HG02623 (cell line): ENCODE measurements around the gene C17orf50.

Source experiments
- ATAC-seq: cut with Tn5 transposase; IDR thresholded peaks from one replicate; pipeline ENCODE4 v1.9.1; 2021; ENCODE audit warnings: moderate library complexity; ENCODE audit not compliant: unreplicated experiment

C17orf50 gene

DNA sequence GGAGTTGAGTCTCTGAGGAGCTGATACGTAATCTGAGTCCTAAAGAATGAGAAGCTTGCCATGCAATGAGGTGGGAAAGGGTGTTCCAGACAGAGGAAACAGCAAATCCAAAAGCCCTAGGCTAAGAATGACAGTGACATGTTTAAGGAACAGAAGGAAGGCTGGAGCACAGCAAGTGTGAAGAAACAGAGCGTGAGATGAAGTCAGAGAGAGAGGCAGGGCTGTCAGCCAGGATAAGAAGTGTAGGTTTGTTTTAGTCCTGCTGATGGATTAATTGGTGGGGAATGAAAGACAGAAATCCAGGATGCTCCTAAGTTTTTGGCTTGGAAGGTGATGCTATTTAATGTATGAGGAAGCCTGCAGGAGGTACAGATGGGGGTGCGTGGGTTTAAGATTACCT, 20.3 kb downstream of the C17orf50 start:
- ATAC-seq: no peak

DNA sequence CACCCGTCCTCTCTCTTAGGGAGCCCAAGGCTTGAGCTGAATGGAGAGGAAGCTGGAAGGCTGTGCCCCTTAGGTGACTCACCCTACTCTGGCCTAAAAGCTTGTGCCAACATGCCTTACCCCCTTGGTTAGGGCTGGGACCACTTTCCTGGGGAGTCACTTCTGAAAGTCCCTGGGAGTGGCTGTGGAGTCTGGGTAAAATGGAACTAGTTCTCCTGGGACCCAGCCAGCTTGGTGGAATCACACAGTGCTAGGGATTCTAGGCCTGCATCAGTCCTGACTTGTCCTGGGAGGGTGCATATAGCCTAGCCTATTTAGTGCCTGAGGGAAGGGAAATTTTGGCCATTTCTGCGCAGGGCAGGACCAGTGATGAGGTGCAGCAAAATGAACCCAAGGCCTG, 24.2 kb downstream of the C17orf50 start:
- no peak for ATAC-seq

DNA sequence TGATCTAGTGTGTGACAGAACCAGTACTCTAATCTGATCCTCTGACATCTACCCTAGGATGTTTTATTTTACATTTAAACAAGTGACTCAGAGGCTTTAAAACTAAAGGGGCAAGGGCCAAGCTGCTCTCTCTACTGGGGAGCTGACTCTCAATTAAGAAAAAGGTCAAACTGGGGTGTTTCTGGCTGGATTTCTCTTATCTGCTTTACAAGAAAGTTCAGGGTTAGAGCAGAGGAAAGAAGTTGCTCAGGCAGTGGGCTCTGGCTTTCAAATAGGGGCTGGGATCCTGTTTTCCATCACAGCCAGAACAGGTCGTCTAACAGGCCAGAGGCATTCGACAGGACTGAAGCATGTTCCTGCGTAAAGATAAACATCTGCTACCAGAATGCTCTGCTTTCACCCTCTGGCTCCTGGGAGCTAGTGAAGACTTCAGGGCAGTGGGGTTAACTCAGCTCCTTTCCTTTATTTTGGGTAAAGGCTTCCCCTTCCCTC, 26.3 kb downstream of the C17orf50 start:
- ATAC-seq: no peak

DNA sequence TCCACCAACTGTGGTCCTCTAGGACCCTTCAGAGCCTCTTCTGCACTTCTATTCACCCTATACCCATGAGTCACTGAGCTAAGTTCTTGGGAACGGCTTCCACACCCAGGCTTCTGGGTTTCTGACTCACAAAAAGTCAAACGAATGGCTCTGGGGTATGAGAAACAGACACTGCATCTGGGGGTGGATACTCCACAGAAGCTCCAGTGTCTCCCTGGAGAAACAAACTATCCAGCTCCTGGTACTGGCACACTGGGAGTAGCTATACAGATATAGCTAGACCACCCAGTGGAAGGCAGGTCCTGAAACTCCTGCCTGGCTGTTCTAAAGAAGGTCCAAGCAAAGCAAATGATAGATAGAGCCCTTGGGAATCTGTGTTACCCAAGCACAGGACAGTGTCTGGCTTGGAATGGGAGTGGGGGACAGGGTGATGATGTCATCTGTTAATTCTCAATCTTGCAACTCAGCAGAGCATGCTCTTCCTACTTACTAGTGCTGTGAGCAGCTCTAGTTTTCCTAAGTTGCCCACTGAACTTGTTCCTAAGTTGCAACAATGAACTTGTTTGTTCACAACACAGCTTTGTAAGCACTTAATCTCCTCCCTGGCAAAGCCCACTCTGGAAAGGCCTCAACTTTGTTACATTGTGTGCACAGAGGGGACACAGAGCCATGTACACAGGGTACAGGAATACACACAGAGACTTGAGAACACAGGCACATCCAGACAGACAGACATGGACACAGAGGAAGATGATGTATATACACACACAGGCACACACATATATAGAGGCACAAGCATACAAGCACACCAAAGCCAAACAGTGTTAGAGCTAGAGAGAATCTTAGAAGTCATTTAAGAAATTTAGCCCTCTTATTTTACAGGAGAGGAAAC, 28.0 kb downstream of the C17orf50 start:
- ATAC-seq: no peak

DNA sequence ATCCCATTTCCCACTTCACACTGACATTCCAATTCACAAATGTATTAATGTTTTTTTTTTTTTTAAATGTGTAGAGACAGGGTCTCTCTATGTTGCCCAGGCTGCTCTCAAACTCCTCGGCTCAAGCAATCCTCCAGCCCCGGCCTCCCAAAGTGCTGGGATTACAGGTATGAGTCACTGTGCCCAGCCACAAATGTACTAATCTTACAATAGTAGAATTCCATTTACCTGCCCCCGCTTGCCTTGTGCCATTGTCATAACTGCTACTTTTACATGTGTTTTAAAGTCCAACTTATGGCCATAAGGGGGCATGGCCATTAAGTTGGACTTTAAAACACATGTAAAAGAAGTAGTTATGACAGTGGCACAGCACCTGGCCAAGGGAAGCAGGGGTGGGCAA, 30.2 kb downstream of the C17orf50 start:
- no peak for ATAC-seq

DNA sequence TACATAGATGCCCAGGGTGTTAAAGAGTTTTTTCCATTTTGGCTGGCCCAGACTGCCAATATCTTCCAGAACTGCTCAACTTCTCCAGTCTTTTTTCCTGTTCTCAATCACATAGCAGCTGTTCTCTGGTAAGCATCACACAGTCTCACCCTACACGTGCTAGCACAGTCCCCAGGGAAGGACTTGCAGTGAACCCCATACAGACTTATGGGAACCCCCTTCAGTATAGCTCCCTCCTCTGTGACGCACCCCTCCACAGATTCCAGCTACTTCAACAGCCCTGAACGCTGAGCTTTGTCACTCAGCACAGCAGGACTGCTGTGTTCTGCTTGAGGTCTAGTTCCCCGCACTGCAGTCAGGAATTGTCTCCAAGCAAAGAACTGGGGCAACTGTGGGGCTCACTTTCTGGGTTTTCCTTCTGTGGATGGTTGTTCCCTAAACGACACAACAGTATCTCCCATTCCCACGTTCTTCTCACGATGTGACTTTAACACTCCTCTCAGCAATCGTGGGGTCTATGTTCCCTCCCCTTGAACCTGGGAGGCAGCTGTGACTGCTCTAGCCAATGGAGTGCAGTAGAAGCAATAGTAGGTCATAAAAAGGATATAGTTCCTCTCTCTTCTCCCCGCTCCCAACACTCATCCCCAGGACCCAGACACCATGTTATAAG, 31.1 kb downstream of the C17orf50 start:
- no peak for ATAC-seq

DNA sequence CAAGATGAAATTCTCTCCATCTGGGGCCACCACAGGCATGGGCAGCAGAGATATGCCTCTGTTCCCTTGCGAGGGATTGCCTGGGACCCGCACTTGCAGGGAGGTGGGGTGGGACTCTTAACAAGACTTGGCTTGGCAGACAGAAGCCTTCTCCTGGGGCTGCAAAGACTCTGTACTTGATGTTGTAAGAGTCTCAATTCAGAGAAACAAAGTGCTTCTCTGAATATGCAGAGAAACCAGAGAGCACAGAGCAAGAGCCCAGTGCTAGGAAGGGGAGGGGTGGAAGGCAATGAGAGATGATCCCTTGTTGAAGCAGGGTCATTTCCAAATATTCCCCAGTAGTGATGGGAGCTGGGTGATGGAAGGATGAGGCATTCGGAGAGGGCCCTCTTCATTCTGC, 32.6 kb downstream of the C17orf50 start:
- ATAC-seq: no peak

DNA sequence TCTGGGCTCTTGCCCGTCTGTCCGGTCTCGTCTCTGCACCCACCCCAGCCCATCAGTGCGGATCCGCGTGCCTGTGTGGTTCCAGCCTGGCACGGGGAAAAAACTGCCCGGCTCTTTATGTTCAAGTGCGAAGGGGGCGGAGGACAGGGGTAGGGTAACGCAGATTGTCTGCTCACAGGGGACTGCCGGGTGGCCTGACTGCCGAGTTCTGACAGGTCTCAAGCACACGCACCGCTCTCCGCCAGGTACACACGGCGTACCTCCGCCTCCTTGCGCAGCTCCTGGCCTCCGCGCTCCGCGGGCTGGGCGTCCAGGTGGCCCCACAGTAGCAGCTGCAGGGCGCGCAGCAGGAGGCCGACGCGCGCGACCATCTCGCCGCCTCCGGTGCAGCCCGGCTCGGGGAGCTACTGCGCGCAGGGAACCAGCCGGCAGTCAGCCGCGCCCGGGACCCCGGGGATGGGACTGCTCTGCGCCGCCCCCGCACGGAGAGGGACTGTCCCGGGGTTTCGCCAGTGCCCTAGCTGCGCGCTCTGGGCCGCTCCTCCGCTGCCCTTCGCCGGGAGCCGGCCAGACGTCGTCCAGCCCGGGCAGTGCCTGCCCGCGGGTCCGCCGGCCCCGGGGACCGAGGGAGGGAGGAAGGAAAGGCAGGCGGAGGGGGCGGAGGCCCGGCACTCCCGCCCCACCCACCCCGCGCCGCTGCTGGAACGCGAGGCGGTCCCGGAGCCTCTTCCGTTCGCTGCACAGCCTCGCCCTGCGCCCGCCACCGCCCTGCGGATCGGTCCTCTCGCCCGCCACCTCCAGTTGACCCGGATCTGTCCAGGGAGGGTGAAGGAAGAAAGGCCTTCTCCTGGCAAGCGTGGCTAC, 34.6 kb downstream of the C17orf50 start, which contains the start of gene MMP28:
TSS of gene MMP28 (minus strand) at position 635 of the 864 bp plus-strand sequence. CDS start at position 371, 264 bp downstream.
- ATAC-seq: no peak

DNA sequence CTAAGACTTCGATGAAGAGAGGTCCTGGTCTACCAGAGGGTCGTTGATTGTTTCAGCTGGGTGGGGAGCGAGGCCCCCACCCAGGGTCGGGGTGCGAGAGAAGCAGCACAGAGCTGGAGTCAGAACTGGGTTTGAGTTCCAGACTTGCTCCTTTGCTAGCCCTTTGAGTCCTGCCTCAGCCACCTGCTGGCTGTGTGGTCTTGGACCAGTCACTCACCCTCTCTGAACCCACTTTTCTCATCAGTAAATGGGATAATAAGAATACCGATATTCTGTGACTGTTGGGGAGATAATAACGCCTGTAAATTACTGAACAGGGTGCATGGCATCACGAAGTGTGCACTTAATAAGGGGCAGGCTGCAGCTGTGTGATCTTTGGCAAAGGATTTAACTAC, 35.2 kb downstream of the C17orf50 start:
- no peak for ATAC-seq

DNA sequence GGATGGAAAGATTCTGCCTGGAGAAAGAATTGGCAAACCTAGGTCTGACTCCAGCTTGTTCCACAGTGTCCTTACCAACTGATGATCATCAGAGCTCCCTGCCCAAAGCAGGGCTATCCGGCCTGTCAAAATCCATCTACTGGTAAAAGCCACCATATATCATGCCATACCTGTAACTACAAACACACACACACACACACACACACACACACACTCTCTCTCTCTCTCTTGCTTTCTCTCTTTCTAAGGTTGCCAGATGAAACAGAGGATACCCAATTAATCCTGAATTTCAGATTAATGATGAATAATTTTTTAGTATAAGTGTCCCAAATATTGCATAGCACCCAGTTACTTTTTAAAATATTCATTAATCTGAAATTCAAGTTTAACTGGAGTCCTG, 36.3 kb downstream of the C17orf50 start:
- no peak for ATAC-seq

DNA sequence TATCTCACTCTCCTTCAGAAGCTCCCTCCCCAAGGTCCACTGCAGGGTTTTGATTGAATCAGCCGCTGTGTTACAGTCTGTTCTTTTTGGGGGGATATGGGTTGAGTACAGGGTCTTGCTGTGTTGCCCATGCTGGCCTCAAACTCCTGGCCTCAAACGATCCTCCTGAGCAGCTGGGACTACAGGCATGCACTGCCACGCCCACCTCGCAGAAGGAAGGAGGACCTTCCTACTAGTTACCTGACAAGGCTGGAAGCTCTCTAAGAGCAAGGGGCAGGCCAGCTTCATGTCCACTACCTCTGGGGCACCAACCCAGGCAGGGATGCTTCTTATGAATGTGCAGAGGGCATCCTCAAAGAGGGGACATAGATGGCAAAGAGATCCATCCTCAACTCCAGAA, 36.7 kb downstream of the C17orf50 start:
- no peak for ATAC-seq

DNA sequence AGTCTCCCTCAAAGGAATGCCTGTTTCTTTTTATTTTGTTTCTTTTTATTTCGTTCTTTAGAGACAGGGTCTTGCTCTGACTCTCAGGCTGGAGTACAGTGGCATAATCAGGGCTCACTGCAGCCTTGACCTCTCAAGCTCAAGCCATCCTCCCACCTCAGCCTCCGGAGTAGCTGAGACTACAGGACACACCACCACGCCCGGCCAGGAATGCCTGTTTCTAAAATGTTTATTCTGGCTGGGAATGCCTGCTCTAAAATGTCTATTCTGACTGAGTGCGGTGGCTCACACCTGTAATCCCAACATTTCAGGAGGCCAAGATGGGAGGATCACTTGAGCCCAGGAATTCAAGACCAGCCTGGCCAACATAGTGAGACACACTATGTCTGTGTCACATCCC, 37.2 kb downstream of the C17orf50 start:
- no peak for ATAC-seq

DNA sequence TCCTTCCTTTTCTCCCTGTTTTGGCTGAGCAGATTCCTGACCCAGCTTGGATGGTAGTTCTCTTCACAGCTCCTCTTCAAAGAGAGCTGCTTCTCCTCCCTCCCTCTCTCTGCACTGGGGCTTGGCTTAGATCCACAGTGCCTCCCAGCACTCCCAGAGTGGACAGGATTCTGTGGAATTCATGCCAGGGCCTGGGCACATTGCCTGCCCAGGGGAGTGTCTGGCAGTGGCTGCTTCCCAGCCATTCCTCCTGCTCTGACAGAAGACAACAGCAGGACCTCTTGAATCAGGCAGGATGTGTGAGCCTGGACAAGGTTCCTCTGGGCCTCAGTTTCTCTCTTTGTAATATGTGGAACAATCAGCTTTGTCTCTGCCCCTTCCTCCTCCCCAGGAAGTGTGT, 39.3 kb downstream of the C17orf50 start:
- ATAC-seq: no peak

DNA sequence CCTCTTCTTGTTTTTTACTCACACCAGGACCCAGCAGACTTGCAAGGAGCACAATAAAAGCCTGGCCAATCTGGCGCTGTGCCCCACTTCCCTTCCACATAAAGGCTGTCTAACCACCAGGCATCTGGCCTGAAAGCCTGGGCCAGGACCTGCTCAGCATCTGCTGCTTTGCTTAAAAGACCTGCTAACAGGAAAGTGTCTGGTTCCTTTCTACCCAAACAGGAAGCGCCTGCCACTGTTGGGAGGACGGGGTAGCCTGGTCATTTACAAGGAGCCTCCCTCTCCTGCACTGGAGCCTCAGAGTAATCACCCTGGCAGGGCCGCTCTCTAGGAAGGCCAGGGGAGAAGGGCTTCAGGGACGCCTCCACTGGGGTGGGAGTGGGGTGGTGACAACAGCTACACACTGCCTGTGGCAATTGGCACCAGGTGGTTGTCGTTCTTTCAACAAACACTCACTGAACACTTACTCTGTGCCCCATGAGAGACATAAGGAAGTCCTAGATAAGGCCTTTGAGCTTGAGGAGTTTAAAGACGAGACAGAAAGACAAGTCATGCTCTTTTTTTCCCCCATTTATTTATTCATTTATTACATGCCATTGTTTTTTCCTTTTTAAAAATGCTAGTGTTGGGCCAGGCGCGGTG, 41.0 kb downstream of the C17orf50 start:
- ATAC-seq: no peak

DNA sequence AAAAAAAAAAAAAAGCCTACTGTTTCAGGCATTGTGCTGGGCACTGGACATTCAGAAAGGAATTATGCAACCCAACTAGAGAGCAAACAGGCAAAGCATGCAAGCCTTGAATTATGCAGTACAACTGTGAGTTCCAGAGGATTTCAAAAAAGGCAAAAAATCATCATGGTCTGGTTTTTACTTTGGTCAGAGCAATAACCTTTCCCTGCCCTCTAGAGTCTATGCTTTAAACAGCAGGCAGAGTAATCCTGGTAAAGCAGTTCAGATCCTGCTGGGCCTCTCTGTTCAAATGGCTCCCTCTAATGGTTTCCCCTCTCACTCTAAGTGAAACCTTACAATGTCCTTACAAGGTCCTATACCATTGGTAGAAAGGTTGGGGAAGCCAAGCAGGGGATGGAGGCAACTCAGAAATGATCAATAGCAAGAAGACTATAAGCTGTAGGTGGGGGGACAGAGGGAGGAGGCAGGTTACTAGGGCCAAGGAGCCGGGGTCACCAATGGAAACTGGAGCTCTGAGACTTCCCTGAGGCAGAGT, 44.0 kb downstream of the C17orf50 start:
- no peak for ATAC-seq

DNA sequence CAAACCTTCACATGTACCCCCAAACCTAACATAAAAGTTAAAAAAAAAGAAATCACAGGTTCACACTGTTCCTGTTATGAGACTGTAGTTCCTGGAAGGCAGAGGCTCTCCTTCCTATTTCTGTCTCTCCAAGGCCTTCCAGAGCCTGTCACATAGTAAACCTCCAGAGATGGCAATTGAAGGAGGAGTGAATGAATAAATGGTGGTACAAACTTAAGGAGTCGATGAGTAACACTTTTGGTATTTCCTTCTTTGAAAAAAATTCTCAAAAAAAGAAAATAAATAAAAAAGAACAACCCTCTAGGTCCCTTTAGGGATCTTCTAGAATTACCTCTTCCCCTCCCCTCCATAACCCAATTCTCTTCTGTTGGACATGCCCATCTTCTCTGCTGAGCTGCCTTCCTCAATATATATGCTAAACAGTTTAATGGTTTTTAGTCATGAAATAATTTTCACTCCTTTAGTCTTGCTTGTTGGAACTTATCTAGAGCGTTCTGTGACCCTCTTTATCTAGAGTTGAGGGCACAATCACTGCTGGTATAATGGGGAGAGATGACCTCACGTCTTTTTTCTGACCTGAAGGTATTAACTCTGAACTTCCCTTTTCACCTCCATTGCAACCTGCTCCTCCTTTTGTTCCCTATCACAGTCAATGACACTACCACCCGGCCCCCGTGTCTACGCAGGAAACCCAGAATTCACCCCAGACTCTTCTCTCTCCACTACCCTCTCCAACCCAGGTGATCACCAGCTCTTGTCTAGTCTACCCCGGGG, 46.9 kb downstream of the C17orf50 start:
- no peak for ATAC-seq

DNA sequence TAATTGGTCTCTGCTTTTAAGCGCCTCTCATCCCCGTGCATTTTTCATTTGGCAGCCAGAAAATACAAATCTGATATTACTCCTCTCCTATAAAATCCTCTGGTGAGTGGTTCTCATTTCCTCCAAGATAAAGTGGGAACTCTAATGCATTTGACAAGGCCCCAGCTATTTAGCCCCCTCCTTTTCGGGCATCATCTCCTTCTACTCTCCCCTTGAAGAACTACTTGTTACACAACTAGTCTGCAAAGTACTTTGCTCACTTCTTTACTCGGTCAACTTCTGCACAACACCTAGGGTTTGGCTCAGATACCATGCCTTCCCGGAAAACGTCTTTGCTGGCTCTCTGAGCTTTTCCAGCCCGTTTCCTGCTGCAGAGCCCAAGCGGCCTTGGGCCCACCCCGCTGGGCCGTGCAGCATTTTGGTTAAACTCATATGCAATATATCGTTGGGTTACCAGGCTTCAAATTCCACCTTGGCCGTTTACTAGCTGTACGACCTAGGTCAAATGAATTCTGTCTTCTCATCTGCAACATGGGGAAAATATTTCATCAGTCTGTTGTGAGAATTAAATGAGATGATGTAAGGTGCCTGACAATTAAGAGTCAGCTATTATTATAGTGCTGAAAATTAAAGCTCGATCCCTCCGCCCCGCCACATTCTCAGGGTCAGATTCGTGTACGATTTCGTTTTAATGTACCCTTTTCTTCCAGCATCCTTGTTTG, 47.7 kb downstream of the C17orf50 start:
- no peak for ATAC-seq

DNA sequence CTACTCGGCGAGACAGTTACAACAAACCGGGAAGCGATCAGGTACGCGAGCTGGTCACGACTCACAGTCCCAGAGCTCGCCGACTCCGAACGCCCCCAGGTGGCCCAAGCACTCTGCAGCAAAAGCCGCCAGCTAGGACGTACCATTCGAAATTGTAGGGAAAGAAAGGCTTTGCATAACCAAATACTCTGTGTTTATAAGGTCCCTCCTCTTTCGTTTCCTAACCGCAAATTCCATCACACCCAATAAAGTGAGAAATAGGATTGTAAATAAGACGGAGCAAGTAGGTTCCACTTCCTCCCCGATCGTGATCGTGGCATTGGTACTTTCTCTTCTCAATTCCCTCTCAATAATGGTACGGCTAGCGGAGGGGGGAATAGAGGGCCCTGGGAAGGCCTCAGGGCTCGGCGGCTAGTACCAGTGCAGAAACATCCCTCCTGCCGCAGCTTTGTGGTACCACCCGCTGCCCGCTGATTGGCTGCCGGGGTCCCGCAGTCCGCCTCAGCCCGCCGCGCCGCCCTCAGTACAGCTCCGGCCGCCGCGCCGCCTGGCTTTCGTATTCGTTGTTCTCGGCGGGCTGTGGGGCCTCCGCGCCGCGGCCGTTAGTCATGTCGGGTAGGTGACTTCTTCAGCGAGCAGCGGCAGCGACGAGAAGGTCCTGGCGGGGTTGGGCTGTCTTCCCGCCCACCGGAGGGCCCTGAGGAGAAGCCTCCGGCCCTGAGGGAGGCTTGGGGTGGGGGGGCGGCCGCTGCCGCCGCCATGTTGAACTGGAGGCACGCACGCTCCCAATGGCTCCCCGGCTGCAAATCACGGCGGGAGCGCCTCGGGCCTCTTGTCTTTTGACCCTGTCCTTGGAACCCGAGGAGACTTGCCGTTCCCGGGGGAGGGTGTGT, 48.5 kb downstream of the C17orf50 start, which contains the start of gene TAF15:
TSS of gene TAF15 (plus strand) at position 523 of the 893 bp plus-strand sequence. CDS start at position 609, 86 bp downstream.
- ATAC-seq: peak; percentile 88
